GM15510 (cell line): Measurements from ENCODE around the gene LRGUK.

Experiments
- POLR2A ChIP-seq: IDR thresholded peaks from 3 replicates; pipeline ENCODE4 v1.6.1; 2011; ENCODE audit warnings: borderline replicate concordance; ENCODE audit not compliant: insufficient read length; ENCODE audit errors: extremely low read depth

LRGUK gene

DNA sequence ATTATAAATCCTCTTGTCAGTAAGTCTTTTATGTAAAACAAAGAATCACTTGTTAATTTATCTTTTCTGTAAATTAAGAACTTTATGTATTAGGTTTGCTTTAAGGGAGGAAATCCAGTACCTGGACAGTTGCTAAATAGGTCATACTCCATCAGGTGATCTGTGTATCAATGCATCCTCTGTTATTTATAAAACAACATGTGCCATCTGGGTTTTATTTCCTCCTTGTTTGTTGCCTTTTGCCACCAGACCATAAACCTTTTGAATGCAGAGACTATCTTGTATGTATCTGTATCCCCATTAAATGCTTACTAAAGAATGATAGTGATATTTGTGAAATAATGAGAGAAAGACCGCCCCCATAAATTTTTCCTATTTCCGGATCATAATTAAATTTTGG is 119.6 kb downstream of the LRGUK start:
- TF ChIP-seq POLR2A, result no peak

DNA sequence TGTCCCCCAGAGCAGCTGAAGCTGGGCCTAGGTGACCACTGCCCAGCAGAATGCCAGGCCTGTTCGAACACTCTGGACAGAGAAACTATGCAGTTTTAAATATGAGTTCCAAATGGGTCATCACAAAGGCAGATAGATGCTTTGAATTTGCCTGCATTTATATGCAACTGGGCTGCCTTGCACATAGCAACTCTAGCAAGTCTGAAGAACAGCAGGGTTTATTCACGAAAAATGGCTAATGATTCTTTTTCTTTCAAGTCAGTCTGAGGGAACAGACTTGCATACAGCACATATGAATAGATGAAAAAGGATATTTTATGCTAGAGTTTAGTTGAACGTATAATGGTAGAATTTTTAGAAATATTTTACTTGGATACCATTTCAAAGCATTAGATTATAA is 121.1 kb downstream of the LRGUK start:
- no peak for TF ChIP-seq POLR2A

DNA sequence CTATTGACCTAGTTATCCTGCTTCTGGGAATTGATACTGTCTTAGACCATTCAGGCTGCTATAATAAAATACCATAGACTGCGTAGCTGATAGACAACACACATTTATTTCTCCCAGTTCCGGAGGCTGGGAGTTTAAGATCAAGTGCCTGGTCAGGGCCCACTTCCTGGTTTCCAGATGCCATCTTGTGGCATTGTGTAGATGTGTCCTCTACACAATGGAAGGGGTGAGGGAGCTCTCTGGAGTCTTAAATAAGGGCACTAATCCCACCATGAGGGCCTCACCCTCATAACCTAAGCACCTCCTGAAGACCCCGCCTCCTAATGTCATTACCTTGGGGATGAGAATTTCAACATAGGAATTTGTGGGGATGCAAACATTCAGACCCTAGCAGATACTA is 127.2 kb downstream of the LRGUK start:
- no peak for TF ChIP-seq POLR2A

DNA sequence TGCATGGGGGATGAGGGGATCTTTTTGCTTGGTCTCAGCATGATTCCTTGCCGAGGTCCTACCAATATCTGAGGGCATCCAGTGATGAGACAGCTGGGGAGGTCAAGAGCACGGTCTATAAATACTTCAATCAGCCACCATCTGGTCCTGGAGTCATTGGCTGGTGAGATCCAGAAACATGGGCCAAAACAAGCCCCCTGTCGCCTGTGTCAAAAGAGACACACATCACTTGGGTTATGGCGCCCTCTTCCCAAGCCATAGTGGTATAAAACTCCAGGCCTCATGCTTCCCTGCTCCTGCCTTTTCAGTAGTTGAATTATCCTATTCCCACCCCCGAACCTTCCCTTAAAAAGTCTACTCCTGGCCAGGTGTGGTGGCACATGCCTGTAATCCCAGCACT is 128.7 kb downstream of the LRGUK start:
- no peak for TF ChIP-seq POLR2A

GRCh38 chr7:134262322-134262721 is 135.2 kb downstream of the LRGUK start:
- TF ChIP-seq POLR2A, result no peak

GRCh38 chr7:134276951-134277350 is 149.8 kb downstream of the LRGUK start:
- TF ChIP-seq POLR2A, result no peak

DNA sequence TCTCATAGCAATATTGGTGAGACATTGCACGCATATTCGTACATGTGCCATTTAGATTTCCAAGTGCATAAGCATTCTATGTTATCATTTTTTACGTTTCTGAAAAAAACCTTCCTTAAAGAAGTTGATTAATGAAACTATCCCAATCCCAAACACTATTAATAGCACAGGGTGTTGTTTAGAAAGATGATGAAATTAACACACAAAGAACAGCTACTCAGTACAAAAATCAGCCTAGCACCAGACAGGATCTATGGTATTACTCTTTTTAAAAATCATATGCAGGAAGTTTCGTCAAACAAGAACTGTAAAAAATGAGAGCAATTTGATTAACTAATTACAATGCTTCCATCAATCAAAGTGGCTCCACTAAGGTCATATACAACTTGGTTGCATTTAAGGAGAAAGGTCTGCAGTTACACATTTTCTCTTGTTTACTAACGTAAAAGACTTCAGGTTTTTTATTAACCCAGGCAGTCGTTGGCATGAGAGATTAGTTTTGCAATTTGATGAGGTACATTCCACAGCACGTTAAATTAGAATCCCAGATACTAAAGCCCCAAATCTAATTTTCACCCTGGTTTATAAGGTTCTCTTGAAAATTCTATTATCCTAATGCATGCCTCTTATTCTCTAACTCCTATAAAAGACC is 151.5 kb downstream of the LRGUK start:
- TF ChIP-seq POLR2A, result no peak

DNA sequence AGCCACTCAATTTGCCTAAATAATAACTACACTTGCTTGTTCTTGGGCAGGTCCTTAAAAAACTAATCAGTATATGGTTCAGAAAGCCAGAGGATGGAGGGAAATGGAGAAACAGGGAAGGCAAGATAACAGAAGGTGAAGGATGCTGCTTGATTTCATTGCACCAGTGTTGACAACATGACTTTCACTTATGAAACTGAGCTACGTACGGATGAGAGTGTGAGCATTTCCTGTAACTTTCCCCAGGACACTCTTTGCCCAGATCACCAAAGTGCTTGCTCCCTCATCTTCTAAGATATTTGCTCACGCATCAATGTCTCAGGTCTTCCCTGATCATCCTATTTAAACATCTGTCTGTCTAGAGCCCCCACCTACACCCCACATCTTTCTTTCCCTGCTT is 152.2 kb downstream of the LRGUK start:
- TF ChIP-seq POLR2A, result no peak

- no peak for TF ChIP-seq POLR2A
Observed at GRCh38 chr7:134279898-134280297, 152.8 kb downstream of the LRGUK start.

DNA sequence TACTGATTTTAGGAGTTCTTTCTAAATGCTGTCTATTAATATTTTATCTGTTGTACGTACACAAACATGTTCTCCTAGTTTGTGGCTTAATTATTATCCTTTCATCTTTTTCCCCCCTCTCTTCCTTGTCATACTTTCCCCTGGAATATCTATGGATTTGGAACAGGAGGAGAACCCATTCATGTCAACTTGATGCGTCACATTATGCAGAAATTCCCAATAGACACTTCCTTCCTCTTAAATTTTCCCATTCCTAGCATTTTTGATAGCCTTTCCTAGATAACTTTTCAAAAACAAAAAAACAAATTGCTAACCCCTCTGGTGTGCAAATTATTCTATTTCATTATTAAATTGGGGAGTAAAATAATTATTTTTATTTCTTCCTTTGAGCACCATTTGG is 153.4 kb downstream of the LRGUK start:
- TF ChIP-seq POLR2A, result no peak

DNA sequence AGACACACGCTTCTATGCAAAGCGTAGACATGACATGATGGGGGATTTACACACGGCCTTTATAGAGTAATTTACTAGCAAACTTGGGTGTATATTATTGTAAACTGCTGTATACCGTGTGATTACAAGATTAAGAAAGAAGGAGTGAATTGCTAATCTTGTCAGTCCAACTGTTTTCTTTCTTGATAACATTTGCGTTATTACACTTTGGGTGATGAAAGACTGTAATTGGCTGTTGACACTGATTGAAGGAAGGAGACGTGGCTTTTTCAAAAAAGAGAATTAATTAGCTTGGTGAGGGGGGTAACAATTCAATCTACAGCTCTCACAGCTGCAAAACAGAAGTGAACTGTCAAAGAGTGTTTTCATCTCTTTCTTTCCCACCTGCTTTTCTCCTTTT is 156.9 kb downstream of the LRGUK start:
- TF ChIP-seq POLR2A, result no peak

GRCh38 chr7:134284952-134285351 is 157.8 kb downstream of the LRGUK start:
- no peak for TF ChIP-seq POLR2A

DNA sequence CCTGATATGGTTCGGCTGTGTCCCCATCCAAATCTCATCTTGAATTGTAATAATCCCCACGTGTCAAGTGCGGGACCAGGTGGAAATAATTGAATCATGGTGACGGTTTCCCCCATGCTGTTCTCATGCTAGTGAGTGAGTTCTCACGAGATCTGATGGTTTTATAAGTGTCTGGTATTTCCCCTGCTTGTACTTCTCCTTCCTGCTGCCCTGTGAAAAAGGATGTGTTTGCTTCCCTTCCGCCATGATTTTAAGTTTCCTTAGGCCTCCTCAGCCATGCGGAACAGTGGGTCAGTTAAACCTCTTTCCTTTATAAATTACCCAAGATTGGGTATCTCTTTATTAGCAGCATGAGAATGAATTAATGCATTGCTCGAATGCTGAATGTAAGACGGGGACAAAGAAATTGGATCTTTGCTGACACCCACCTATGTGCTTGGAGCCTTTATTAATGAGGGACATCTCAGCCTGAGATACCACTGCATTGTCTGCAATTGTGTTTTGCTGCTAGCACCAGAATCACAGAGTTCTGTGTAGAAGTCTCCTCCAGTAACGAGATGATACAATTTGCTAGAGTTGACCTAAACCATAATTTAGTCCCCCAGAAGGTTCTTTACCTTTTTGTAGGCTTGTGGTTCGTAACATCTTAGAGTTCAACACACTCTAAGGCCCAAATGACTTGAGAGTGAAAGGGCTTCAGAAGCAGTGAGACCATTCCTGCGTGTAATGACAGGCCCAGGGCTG is 160.9 kb downstream of the LRGUK start:
- TF ChIP-seq POLR2A, result no peak

DNA sequence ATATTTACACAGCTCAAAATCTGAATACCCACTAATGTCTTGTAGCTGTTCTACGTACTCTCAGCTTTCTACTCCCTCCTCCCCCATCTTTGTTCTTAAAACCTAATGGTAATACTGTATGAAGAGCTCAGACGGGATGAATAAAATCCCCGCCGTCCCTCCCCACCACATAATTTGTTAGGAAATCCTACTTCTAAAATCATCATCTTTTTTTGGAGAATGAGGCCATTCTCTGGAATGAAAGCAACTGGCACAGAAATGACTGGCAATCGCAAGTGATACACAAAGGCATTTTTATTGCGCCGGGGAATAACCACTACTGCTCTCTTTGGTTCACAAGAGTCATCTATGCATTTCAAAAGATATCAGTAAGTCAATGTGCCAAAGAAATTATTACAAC is 162.3 kb downstream of the LRGUK start:
- no peak for TF ChIP-seq POLR2A

GRCh38 chr7:134289841-134290240 is 162.7 kb downstream of the LRGUK start:
- TF ChIP-seq POLR2A, result no peak

GRCh38 chr7:134290286-134290685 is 163.1 kb downstream of the LRGUK start:
- no peak for TF ChIP-seq POLR2A
